Pulmonary artery endothelial cell (primary cell): Measurements from ENCODE around the gene TRIM74. TPM values are rescaled to one million over a fixed set of nuclear protein-coding genes. Genes with fewer than 3 reads are reported as not detected.
"Not testable (repeated sequence)": the region's sequence is repeated elsewhere in the genome, so short reads cannot be mapped to it uniquely, and the experiment has no call there.

Experiments
- DNase-seq: peaks from one replicate; pipeline ENCODE4 v3.0.0-alpha.2; 2011; ENCODE audit warnings: low read depth, low spot score
- total RNA-seq: library from RNA; depleted of rRNA; stranded (reverse); fragments of >200 nt; gene quantifications from 2 replicates; pipeline ENCODE4 v1.2.3, GENCODE V29; 2014

TRIM74 gene
- total RNA-seq: not detected in 2 replicates

DNA sequence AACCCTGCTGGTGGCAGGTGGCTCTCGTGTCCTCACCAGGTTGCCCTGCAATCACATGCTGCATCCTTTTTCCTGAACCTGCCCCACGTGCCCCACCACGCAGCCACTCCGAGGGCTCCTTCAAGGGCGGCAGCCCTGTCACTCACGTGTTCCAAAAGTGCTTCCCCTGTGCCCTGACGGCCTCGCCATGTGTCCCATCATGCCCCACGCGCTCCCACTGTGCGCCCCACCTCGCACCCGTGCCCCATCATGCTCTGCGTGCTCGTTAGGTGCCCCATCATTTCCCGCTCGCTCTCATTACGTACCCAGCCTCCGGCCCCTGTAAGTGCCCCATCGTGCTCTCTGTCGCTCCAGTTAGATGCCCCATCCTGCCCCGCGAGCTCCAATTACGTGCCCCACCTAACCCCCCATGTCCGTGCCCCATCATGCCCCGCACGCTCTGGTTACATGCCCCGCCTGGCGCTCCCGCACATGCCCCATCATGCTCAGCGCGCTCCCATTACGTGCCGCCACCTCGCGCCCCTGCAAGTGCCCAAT lies at the start of gene TRIM74:
Gene TRIM74 (minus strand): TSS at position 487 of the 537 bp plus-strand sequence. CDS start 3,309 bp downstream, outside the sequence.
- not testable (repeated sequence) for DNase-seq

DNA sequence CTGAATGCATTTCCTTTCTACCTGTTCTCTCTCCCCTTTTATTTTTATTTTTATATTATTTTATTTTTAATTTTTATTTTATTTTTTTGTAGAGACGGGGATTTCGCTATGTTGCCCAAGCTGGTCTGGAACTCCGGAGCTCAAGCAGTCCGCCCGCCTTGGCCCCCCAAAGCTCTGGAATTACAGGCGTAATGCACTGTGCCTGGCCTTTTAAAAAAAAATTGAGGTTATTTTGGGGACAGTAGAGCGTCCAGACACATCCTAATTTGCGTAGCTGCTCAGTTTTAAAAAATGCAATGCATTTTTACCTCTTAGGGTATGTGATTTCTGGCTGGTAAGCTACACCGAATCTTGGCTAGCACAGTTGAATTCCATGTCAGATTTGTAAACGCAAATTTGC lies 37.2 kb upstream of the TRIM74 start:
- DNase-seq: not testable (repeated sequence)

DNA sequence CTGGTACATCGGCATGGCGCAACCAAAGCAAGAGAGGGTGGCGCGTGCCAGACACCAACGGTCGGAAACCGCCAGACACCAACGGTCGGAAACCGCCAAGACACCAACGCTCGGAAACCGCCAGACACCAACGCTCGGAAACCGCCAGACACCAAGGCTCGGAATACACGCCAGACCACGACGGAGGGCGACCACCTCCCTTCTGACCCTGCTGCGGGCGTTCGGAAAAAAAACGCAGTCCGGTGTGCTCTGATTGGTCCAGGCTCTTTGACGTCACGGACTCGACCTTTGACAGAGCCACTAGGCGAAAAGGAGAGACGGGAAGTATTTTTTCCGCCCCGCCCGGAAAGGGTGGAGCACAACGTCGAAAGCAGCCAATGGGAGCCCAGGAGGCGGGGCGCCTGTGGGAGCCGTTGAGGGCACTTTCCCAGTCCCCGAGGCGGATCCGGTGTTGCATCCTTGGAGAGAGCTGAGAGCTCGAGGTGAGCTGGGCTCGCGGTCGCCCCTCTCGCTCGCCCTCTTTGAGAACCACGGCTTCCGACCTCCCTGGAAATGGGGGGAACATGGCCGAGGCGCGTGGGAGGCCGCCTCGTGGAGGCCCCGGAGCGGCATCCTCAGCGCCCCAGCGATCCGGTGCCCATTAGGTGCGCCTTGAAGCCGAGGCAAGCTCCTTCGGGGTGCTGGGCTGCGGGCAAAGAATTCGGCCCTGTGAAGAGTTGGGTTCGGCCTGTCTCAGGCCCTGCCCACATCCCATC lies 36.6 kb upstream of the TRIM74 start:
- DNase-seq: peak; percentile 44

DNA sequence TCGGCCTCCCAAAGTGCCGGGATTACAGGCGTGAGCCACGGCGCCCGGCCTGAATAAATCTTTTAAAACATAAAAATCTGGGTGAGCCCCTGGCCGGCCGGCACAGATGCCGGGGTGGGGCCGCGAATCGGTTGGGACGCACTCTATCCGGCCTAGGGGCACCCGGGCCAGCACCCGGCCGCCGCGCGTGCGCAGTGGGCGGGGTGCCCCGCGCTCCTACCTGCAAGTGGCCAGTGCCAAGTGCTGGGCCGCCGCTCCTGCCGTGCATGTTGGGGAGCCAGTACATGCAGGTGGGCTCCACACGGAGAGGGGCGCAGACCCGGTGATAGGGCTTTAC lies 36.1 kb upstream of the TRIM74 start:
- not testable (repeated sequence) for DNase-seq

DNA sequence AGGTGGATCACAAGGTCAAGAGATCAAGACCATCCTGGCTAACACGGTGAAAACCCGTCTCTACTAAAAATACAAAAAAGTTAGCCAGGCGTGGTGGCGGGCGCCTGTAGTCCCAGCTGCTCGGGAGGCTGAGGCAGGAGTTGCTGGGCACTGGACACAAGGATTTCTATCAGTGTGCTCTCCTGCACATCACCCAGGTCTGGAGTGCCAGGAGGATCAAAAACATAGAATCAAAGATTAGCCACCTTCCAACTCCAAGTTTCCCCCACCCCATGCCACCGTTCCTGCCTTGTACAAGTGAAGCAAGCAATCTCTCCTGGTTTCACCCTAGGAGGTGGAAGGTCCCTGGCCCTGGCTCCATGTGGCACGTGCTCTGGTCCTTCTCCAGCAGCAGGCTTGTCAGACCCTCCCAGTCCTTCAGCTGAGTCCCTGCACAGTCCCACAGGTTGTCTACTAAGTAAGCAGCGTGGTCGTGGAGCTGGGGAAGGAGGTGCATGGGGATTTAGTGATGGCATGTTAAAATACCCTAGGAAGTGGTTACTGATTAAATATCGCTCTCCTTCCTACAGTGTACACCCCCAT lies 28.7 kb upstream of the TRIM74 start:
- DNase-seq: not testable (repeated sequence)

DNA sequence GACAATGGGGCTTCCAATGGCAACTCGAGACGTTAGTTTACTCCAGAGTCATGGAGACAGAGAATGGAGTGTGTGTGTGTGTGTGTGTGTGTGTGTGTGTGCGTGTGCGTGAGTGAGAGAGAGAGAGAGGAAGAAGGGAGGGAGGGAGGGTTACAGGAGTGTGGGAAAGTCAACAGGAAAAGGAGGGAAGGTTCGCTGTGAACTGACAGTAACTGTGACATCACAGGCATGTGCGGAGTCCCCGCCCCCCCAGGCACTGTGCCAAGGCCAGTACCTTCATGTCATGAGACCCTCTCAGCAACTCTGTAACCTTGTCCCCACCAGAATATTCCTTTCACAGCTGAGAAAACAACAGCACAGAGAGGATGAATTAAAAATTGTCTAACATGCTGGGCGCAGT lies 28.2 kb upstream of the TRIM74 start:
- not testable (repeated sequence) for DNase-seq

DNA sequence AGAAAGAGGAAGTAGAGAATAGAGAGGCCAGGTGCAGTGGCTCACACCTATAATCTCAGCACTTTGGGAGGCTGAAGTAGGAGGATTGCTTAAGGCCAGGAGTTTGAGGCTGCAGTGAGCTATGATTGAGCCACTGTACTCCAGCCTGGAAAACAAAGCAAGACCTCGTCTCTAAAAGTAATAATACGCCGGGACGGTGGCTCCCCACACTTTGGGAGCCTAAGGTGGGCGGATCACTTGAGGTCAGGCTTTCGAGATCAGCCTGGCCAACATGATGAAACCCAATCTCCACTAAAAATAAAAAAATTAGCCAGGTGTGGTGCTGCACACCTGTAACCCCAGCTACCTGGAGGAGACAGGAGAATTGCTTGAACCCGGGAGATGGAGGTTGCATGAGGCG lies 26.2 kb upstream of the TRIM74 start:
- DNase-seq: not testable (repeated sequence)

DNA sequence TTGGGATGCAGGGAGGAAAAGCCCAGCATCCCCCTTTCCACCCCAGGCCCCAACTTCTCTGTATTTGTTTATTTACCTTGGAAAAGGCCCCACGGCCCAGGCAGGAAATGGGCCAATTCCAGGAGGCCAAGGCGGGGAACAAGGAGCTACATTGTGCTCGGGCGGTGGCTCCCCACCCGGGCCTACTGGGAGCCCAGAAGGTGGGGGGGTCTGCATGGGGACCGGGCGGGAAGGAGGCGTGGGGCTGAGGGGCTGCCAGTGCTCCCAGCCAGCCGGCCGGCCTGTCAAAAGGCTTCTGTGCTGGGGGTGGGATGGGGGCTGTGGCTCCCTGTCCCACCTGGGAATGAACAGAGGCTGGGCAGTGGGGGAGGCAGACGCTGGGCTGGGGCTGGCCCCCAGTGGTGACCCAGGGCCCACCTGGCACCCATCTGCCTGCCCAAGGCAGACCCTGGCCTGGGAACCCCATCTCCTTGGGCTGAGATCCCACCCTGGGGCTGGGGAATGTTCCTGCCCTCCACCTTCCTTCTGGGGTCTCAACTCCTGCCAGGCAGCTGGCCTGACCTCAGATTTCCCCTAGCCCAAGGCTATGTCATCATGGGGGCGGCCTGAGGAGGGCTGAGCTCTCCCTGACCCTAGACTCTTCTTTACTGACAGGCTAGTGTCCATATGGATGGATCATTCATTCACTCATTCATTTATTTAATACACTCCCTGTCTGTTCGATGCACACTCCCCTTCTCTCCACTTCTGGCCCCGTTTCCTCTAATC lies 21.1 kb upstream of the TRIM74 start:
- not testable (repeated sequence) for DNase-seq

DNA sequence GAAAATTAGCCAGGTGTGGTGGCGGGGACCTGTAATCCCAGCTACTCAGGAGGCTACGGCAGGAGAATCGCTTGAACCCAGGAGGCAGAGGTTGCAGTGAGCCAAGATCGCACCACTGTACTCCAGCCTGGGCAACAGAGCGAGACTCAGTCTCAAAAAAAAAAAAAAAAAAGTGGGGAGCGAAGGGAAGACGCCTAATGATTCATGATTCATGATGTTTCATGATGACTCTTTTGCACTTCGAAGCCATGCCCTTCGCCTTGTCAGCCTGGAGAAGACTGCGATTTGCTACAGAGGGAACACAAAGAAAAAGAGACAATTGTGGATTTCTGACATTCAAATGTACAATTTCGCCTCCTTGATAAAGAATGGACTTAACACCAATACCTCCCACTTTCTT lies 12.8 kb upstream of the TRIM74 start:
- DNase-seq: not testable (repeated sequence)

DNA sequence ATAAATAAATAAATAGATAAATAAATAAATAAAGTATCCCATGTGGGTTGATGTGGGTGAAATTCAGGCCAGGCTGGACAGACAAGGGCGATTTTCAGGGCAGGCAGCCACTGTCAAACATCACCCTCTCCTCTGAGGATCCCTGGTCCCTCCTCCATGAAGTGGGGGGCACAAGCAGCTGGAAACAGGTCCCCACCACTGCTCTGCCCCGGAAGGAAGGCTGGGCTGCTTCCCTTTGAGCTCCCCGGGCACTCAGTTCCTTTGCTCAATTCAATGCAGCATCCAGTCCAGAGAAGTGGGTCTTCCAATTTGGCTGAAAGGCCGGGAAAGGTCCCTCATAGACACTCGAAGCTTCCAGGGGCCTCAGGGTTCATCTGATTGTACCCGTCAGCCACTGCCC lies 11.1 kb upstream of the TRIM74 start:
- not testable (repeated sequence) for DNase-seq

DNA sequence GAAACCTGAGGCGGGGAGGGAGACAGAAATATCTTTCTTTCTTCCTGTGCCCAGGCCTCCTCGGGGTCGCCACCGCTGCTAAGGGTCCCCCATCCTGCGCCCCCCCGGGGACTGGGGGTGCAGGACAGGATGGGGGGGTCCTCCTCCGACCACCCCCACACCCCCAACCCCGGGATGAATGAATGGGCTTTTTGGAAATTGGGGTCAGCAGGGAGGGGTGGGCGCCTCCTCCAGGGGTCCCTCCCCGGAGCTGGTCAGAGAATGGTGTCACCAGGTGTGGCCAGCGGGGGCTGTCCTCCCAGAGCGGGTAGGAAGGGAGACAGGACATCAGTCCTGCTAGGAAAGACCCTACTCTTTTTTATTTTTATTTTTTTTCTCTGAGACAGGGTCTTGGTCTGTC lies 7.2 kb upstream of the TRIM74 start:
- not testable (repeated sequence) for DNase-seq

DNA sequence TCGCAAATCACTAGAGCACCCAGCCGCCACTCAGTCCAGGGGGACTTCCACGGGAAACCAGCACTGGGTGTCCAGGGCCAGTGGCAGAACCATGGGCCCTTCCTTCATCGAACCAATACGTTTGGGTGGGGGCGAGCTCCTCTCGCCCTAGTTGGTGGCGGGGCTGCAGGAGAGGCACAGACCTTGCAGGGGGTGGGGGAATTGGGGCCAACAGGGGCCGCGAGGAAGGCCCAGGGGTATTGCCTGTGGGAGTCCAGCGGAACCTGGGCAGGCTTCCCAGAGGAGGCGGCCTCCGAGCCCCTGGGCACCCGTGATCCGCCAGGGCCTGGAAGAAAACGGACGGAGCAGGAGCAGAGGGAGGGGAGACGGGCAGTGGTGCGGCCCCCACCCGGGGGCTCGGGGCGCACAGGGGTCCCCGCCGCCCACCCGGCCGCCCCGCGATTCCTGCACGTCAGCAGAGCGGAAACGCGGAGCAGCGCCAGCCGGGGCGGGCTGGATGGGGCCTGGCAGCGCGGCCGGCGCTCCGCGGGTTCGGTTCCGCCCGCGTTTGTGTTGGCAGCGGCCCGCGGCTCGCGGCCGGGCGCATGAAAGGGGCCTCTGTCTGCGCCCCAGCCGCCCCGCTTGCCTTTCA lies 6.5 kb upstream of the TRIM74 start:
- not testable (repeated sequence) for DNase-seq

DNA sequence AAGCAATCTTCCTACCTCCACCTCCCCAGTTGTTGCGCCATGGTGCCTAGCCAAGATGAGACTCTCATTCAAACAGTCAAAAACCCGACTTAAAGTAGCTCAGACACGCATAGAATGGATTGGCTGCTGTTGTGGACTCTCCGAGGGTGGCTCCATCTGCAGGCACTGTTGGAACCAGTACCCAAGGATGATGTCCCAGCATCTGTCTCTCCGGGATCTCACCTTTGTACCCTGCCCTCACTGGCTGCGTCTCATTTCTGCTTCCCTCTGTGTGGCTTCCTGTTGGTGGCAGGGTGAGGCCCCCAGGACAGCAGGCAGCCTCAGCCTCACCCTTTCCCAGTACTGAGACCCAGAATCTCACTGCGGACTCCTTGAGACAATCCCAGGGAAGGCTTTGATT lies 5.5 kb upstream of the TRIM74 start:
- DNase-seq: not testable (repeated sequence)

DNA sequence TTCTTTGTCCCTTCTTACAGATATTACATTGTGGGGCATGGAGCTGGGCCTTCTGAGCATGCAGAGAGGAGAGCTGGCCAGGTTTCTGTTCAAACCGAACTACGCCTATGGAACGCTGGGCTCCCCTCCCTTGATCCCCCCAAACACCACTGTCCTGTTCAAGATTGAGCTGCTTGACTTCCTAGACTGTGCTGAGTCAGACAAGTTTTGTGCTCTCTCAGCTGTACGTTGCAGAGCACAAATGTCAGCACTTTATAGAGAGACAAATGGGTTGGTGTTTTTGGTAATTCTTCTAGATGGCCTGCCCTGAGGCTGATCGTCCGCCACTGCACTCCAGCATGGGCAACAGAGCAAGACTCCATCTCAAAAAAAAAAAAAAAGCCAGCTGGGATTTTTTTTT lies 2.2 kb upstream of the TRIM74 start:
- not testable (repeated sequence) for DNase-seq

DNA sequence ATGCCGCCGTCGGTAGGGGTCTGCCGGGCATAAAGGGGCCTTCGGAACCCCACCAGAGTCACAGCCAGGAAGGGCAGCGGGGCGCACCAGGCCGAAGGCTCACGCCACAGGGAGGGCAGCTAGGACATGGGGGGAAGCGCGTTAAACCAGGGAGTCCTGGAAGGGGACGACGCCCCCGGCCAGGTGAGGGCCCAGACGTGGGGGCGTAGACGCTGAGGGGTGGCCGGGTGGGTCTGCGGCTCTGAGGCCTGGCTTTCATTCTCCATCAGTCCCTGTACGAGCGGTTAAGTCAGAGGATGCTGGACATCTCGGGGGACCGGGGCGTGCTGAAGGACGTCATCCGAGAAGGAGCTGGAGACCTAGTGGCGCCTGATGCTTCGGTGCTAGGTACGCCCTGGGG lies 422 bp upstream of the TRIM74 start:
- not testable (repeated sequence) for DNase-seq

DNA sequence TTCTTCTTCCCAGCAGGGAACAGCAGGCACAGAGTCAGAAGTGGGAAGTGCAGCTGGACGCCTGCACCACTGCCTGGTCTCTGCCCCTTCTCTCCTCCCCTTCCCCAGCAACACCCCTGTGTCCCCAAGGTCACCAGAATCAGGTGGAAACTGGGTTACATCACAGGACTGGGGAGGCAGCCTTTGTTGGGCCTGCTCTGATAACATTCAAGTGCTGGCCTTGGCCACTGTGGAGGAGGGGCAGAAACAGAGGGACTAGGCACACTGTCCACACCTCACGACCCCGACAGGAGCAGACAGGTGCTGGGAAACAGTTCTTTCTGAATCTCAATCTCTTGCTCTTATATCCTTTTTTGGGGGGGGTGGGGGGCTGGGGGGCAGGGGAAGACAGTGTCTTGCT lies 2.4 kb downstream of the TRIM74 start:
- DNase-seq: not testable (repeated sequence)

DNA sequence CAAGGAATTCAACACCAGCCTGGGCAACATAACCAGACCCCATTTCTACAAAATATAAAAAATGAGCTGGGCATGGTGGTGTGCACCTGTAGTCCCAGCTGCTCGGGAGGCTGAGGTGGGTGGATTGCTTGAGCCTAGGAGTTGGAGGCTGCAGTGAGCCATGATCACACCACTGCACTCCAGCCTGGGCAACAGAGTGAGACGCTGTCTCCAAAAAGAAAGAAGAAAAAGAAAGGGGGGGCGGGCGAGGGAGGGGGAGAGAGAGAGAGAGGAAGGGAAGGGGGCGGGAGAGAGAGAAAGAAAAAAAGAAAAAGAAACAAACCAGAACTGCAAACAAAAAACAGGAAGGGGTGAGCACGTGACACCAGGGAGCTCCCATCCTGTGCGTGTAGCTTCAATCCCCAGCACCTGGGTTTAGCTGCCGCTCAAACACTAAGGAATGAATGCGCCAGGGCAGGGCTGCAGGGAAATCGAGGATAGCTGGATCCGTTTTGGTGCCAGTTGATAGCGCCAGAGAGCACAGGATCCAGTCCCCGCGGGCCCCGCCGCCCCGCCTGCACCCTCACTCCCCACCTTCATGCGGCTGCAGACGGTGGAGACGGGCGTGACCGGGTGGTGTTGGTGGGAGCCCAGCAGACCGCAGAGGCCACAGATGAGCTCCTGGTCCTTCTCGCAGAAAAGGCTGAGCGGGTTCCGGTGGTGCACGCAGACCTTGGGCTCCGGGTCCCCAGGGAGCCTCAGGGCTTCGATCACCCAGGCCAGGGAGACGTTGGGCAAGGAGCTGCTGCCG lies 3.9 kb downstream of the TRIM74 start:
- not testable (repeated sequence) for DNase-seq

DNA sequence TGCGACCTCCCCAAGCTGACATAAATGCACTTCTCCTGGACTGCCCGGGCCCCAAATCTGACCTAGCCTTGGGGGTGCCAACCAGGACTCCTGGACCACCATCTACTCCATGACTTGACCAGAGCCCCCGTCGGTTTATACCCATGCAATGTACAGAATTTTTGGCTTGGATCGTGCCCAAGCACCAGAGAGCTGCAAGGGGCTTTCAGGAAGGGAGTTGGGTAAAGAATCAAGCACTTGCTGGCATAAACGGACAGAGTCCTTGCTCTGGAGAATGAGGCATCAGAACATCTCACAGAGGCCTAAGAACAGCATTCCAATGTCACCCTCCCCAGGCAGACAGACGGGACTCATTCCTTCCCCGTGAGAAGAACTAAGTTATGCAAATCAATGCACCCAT lies 6.2 kb downstream of the TRIM74 start:
- DNase-seq: not testable (repeated sequence)

DNA sequence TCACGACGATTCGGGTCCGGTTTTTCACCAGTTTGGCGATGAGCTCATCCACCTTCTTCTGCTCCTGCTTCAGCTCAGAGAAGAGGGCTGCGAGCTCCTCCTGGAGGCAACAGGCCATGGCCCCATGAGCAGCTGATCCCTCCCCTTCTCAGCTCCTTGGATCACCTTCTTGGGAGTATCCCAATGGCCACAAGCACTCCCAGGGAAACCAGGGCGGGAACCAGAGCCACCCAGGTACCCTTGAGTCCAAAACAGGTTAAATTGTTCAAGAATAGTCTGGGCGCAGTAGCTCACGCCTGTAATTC lies 8.0 kb downstream of the TRIM74 start:
- DNase-seq: not testable (repeated sequence)

DNA sequence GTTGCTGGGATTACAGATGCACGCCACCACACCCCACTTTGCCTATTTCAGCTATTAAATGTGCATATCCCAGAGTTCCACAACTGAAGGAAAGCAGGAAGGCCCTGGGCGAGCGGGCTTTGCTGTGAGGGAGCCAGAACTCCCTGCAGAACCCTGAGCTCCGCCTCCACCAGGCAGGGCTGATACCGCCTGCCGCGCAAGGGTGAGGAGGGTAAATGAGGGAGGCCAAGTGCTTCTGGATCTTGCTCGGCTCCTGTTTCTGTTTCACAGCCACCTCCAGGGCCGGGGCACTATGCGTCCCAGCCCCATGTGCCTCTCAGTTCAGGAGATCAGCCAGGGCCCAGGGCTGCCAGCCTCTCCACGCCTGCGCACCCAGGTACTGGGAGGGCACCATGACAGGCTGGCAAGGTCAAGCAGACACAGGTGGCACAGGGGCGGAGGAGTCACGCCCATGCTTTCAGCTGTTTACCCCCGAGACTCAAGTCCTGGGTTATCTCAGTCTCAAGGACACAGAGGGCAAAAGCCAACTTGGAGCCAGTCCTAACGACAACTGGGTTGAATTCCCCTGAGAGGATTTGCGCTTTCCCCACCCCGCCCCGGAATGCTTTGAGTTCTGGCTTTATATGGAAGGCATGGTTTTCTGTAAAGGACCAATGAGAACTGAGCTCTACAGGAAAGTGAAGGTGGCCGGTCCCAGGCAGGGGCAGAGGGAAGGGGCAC lies 8.5 kb downstream of the TRIM74 start:
- DNase-seq: not testable (repeated sequence)
